Heart left ventricle (tissue), 13 donors: ENCODE measurements around the gene CNDP1.

Experiments used
- CTCF ChIP-seq, 12 donors: fragments of 200-600 bp; sonication (generic) in 4 of 12; IDR thresholded peaks; one replicate each; pipeline versions ENCODE4 v1.5.0 to v1.8.0; 2018 to 2022; ENCODE audit warnings: antibody characterized with exemption in 12 of 12, mild to moderate bottlenecking in 5 of 12
- POLR2A ChIP-seq, 2 donors: fragments of 450-650 bp; IDR thresholded peaks; one replicate each; pipeline ENCODE4 v1.6.1; 2017; ENCODE audit warnings: antibody characterized with exemption in 2 of 2, mild to moderate bottlenecking in 2 of 2, moderate library complexity in 2 of 2
- donor health status: ischemic (EF 13 %, LVEDD 7.1; RV severe dilation, severe dysfunction).
- donor health status: DM: no; HTN: yes; CAD: no.
- donor health status: DM: no; HTN: no; CAD: no.
- donor health status: ischemic (EF 25% LVEDD 6.9; RV normal size, moderate dysfunction).
- donor health status: ischemic (EF 25% LVEDD 5.7; RV mildly dilated, moderate dysfunction).
- donor health status: ischemic (EF 35%, LVEDD 5.7; RV mildly dilated, moderate dysfunction).
- donor health status: nonischemic (EF 11% LVEDD 7.7; RV severe dilation, severe dysfunction).
- donor health status: DM: yes; HTN: yes; CAD: no.
- donor health status: PGD.
- donor health status: ischemic (EF 29% LVEDD 5.4; RV normal size, mild dysfunction).
- donor health status: nonischemic (EF 23%, LVEDD 6.1; RV moderate dilation, normal function).

- TF ChIP-seq POLR2A (IDR thresholded peaks at IDR 0.05) (no peak), CTCF (IDR thresholded peaks at IDR 0.05) (no peak)
Measured at GRCh38 chr18:74534981-74535649, 815 bp downstream of the CNDP1 start.
